HepG2 (cell line): ENCODE results near the gene PTPMT1. TPM values are rescaled to one million over a fixed set of nuclear protein-coding genes. Genes with fewer than 3 reads are reported as not detected.
A peak's percentile ranks its signal among the peaks of the same experiment; 100 is the strongest.
"Not testable (repeated sequence)": the region's sequence is repeated elsewhere in the genome, so short reads cannot be mapped to it uniquely, and the experiment has no call there.

ENCODE experiments used
- ARID5B ChIP-seq: IDR thresholded peaks from 2 replicates; pipeline ENCODE4 v1.4.0; 2020; ENCODE audit warnings: mild to moderate bottlenecking, missing genetic modification reagents
- FOXA1 ChIP-seq, 2 experiments: fragments of 450-650 bp in 1 of 2; sonication (generic) in 1 of 2; formaldehyde crosslinking in 1 of 2; IDR thresholded peaks; 2 replicates each; pipeline versions ENCODE4 v1.4.0 to v1.6.1; 2016 to 2020; ENCODE audit warnings: missing genetic modification reagents in 1 of 2
- GFI1 ChIP-seq: sonication (generic); formaldehyde crosslinking; IDR thresholded peaks from 2 replicates; pipeline ENCODE4 v1.5.0; 2020; ENCODE audit warnings: missing genetic modification reagents, mild to moderate bottlenecking, borderline replicate concordance
- HDAC2 ChIP-seq: sonication (generic); formaldehyde crosslinking; IDR thresholded peaks from 2 replicates; pipeline ENCODE4 v1.4.0; 2020; ENCODE audit warnings: missing genetic modification reagents
- HOXA3 ChIP-seq: sonication (generic); formaldehyde crosslinking; IDR thresholded peaks from 2 replicates; pipeline ENCODE4 v1.5.0; 2020; ENCODE audit warnings: missing genetic modification reagents
- JUNB ChIP-seq: sonication (generic); formaldehyde crosslinking; IDR thresholded peaks from 2 replicates; pipeline ENCODE4 v1.8.0; 2022; ENCODE audit warnings: missing genetic modification reagents, mild to moderate bottlenecking, borderline replicate concordance
- PAXIP1 ChIP-seq: sonication (generic); formaldehyde crosslinking; conservative IDR thresholded peaks from 2 replicates; pipeline ENCODE4 v1.4.0; 2020; ENCODE audit warnings: mild to moderate bottlenecking, missing genetic modification reagents, moderate library complexity
- PHF21A ChIP-seq: sonication (generic); formaldehyde crosslinking; IDR thresholded peaks from 2 replicates; pipeline ENCODE4 v1.5.0; 2020; ENCODE audit warnings: mild to moderate bottlenecking, missing genetic modification reagents
- RARA ChIP-seq: IDR thresholded peaks from 2 replicates; pipeline ENCODE4 v1.6.1; 2016; ENCODE audit warnings: missing genetic modification reagents, missing compliant biosample characterization
- SALL1 ChIP-seq: sonication (generic); formaldehyde crosslinking; IDR thresholded peaks from 2 replicates; pipeline ENCODE4 v1.8.0; 2022; ENCODE audit warnings: mild to moderate bottlenecking, missing genetic modification reagents
- SKI ChIP-seq: fragments of 450-650 bp; IDR thresholded peaks from one replicate; pipeline ENCODE4 v1.6.1; 2018; ENCODE audit warnings: mild to moderate bottlenecking; ENCODE audit not compliant: partially characterized antibody
- SKIL ChIP-seq: sonication (generic); formaldehyde crosslinking; IDR thresholded peaks from 2 replicates; pipeline ENCODE4 v1.8.0; 2022; ENCODE audit warnings: missing genetic modification reagents, mild to moderate bottlenecking, moderate library complexity, borderline replicate concordance
- SOX13 ChIP-seq, 3 experiments: fragments of 450-650 bp in 1 of 3; sonication (generic) in 1 of 3; formaldehyde crosslinking in 1 of 3; IDR thresholded peaks in 2 of 3; conservative IDR thresholded peaks in 1 of 3; 2 replicates each; pipeline versions ENCODE4 v1.5.0 to v1.6.1; 2016 to 2020; ENCODE audit warnings: antibody characterized with exemption in 1 of 3, mild to moderate bottlenecking in 1 of 3, missing compliant biosample characterization in 1 of 3, missing genetic modification reagents in 1 of 3, moderate library complexity in 1 of 3
- SOX6 ChIP-seq, 2 experiments: fragments of 450-650 bp in 1 of 2; sonication (generic) in 1 of 2; formaldehyde crosslinking in 1 of 2; IDR thresholded peaks; 2 replicates each; pipeline versions ENCODE4 v1.4.0 to v1.6.1; 2017 to 2020; ENCODE audit warnings: antibody characterized with exemption in 1 of 2, mild to moderate bottlenecking in 1 of 2, missing genetic modification reagents in 1 of 2
- ZGPAT ChIP-seq: IDR thresholded peaks from 2 replicates; pipeline ENCODE4 v1.6.1; 2016; ENCODE audit warnings: mild to moderate bottlenecking
- ZMYM2 ChIP-seq: sonication (generic); formaldehyde crosslinking; IDR thresholded peaks from 2 replicates; pipeline ENCODE4 v1.8.0; 2022; ENCODE audit warnings: mild to moderate bottlenecking, missing genetic modification reagents
- ZNF121 ChIP-seq: sonication (generic); formaldehyde crosslinking; IDR thresholded peaks from 2 replicates; pipeline ENCODE4 v1.5.0; 2020; ENCODE audit warnings: mild to moderate bottlenecking, missing genetic modification reagents
- polyA plus RNA-seq, 8 experiments: library from polyadenylated mRNA; depleted of rRNA in 3 of 8; stranded (reverse) in 7 of 8; unstranded in 1 of 8; fragments of >200 nt; fragmentation: Illumina TruSeq in 4 of 8; extraction: Trizol in 4 of 8; gene quantifications; 2 replicates each; pipeline versions ENCODE4 v1.2.1 to v1.2.3, GENCODE V29; 2011 to 2016; ENCODE audit warnings: low read depth in 4 of 8, missing spikeins in 1 of 8, mixed read lengths in 1 of 8; ENCODE audit not compliant: insufficient read depth in 1 of 8
- total RNA-seq, 5 experiments: library from RNA; depleted of rRNA; stranded (reverse); fragments of >200 nt; fragmentation: Illumina TruSeq; extraction: Trizol; gene quantifications; 2 replicates each; pipeline ENCODE4 v1.2.3, GENCODE V29; 2016; ENCODE audit warnings: low read depth in 1 of 5

PTPMT1 gene
- total and polyA plus RNA-seq, 2 of the 13 experiments (the other 11 are each of a cell fraction or from before 2014, with no cell fraction given), result 55.6 to 129 TPM

GRCh38 chr11:47557004-47557403 is 8.4 kb upstream of the PTPMT1 start (continued):
- TF ChIP-seq ZGPAT (CRISPR knock-in tag) (peak; percentile 71; the same call in 1 of the 2 replicates), SOX13 (CRISPR knock-in tag; conservative IDR thresholded peaks at IDR 0.05 in 1 of 2, IDR thresholded peaks at IDR 0.05 in 1 of 2) (0 out of 4 replicates have a peak, but pooled peaks of 1 of the 2 experiments have one; percentile 36), SALL1 (CRISPR knock-in tag) (peak; percentile 40; the same call in 1 of the 2 replicates), HOXA3 (CRISPR knock-in tag) (peak; percentile 22; the same call in 1 of the 2 replicates), SKI (peak; percentile 65), RARA (CRISPR knock-in tag) (peak; percentile 96), GFI1 (CRISPR knock-in tag) (peak; percentile 94), SOX6 (CRISPR knock-in tag; IDR thresholded peaks at IDR 0.05) (peak; percentile 67), ZNF121 (CRISPR knock-in tag) (peak; percentile 95), PAXIP1 (CRISPR knock-in tag) (peak; percentile 18; the same call in 1 of the 2 replicates), HDAC2 (CRISPR knock-in tag) (peak; percentile 29; the same call in 1 of the 2 replicates), ARID5B (peak; percentile 73), FOXA1 (IDR thresholded peaks at IDR 0.05) (peak; percentile 64; the same call in 1 of the 2 replicates), FOXA1 (CRISPR knock-in tag; IDR thresholded peaks at IDR 0.05) (peak; percentile 54), ZMYM2 (CRISPR knock-in tag) (peak; percentile 20; the same call in 1 of the 2 replicates), PHF21A (CRISPR knock-in tag) (peak; percentile 27; the same call in 1 of the 2 replicates), SKIL (CRISPR knock-in tag) (0 out of 2 replicates have a peak, but pooled peaks have one; percentile 39), JUNB (CRISPR knock-in tag) (peak; percentile 26; the same call in 1 of the 2 replicates)
- not testable (repeated sequence) for TF ChIP-seq SOX13, SOX6 (IDR thresholded peaks at IDR 0.05)
